Measurements from ENCODE around the gene MYOZ2. TPM values are rescaled to one million over a fixed set of nuclear protein-coding genes. Genes with fewer than 3 reads are reported as not detected.
"Not testable (repeated sequence)": the region's sequence is repeated elsewhere in the genome, so short reads cannot be mapped to it uniquely, and the experiment has no call there.

The MYOZ2 gene
- total RNA-seq, 1 donor from 2014 or later: 0.12 TPM

- H3K4me3 Mint-ChIP-seq: no peak overlapping the region
- TF ChIP-seq CTCF (conservative IDR thresholded peaks at IDR 0.05): no peak
- DNase-seq (ENCODE audit: extremely low spot score, unreplicated experiment): no peak
- no peaks in the 10 kb centered on the region for H3K27me3 Mint-ChIP-seq
- no peak overlapping the region for H3K27ac Mint-ChIP-seq
- no peaks in the 10 kb centered on the region for H3K36me3 Mint-ChIP-seq
- H3K4me1 Mint-ChIP-seq (ENCODE audit: unreplicated experiment): no peaks in the 10 kb centered on the region
- no peaks in the 10 kb centered on the region for H3K9me3 Mint-ChIP-seq
Observed at GRCh38 chr4:119151161-119151560, 15.5 kb downstream of the MYOZ2 start.

GRCh38 chr4:119152741-119153140 is 17.1 kb downstream of the MYOZ2 start:
- no peaks in the 10 kb centered on the region for H3K9me3 Mint-ChIP-seq
- no peaks in the 10 kb centered on the region for H3K27me3 Mint-ChIP-seq
- H3K4me1 Mint-ChIP-seq (ENCODE audit: unreplicated experiment): no peaks in the 10 kb centered on the region
- no peak overlapping the region for H3K27ac Mint-ChIP-seq
- no peaks in the 10 kb centered on the region for H3K36me3 Mint-ChIP-seq
- DNase-seq (ENCODE audit: extremely low spot score, unreplicated experiment): no peak
- TF ChIP-seq CTCF (conservative IDR thresholded peaks at IDR 0.05): no peak
- no peak overlapping the region for H3K4me3 Mint-ChIP-seq

- no peak overlapping the region for H3K27ac Mint-ChIP-seq
- H3K9me3 Mint-ChIP-seq: no peaks in the 10 kb centered on the region
- H3K27me3 Mint-ChIP-seq: peaks cover 3% of the 10 kb centered on the region
- H3K4me3 Mint-ChIP-seq: no peak overlapping the region
- no peak for DNase-seq (ENCODE audit: extremely low spot score, unreplicated experiment)
- no peaks in the 10 kb centered on the region for H3K36me3 Mint-ChIP-seq
- no peak for TF ChIP-seq CTCF (conservative IDR thresholded peaks at IDR 0.05)
- no peaks in the 10 kb centered on the region for H3K4me1 Mint-ChIP-seq (ENCODE audit: unreplicated experiment)
Observed at GRCh38 chr4:119162174-119162573, 26.5 kb downstream of the MYOZ2 start.

GRCh38 chr4:119165767-119166166 is 30.1 kb downstream of the MYOZ2 start:
- Mint-ChIP-seq H3K9me3 (no peaks in the 10 kb centered on the region), H3K4me1 (ENCODE audit: unreplicated experiment) (no peaks in the 10 kb centered on the region), H3K4me3 (no peak overlapping the region), H3K36me3 (no peaks in the 10 kb centered on the region), H3K27me3 (peaks cover 3% of the 10 kb centered on the region), H3K27ac (no peak overlapping the region)
- TF ChIP-seq CTCF (conservative IDR thresholded peaks at IDR 0.05): no peak
- no peak for DNase-seq (ENCODE audit: extremely low spot score, unreplicated experiment)

GRCh38 chr4:119170195-119170594 is 34.6 kb downstream of the MYOZ2 start:
- Mint-ChIP-seq H3K27me3 (no peaks in the 10 kb centered on the region), H3K4me3 (no peak overlapping the region), H3K9me3 (no peaks in the 10 kb centered on the region), H3K4me1 (ENCODE audit: unreplicated experiment) (no peaks in the 10 kb centered on the region), H3K27ac (no peak overlapping the region), H3K36me3 (no peaks in the 10 kb centered on the region)
- DNase-seq (ENCODE audit: extremely low spot score, unreplicated experiment): no peak
- peak; percentile 58 for TF ChIP-seq CTCF (conservative IDR thresholded peaks at IDR 0.05)

GRCh38 chr4:119172223-119172622 is 36.6 kb downstream of the MYOZ2 start:
- Mint-ChIP-seq H3K9me3 (no peaks in the 10 kb centered on the region), H3K27me3 (no peaks in the 10 kb centered on the region), H3K4me3 (no peak overlapping the region), H3K36me3 (no peaks in the 10 kb centered on the region), H3K27ac (no peak overlapping the region), H3K4me1 (ENCODE audit: unreplicated experiment) (no peaks in the 10 kb centered on the region)
- no peak for DNase-seq (ENCODE audit: extremely low spot score, unreplicated experiment)
- TF ChIP-seq CTCF (conservative IDR thresholded peaks at IDR 0.05): no peak

GRCh38 chr4:119173729-119174361 is 38.2 kb downstream of the MYOZ2 start:
- not testable (repeated sequence) for H3K27ac Mint-ChIP-seq; DNase-seq (ENCODE audit: extremely low spot score, unreplicated experiment); H3K4me3 Mint-ChIP-seq; H3K36me3 Mint-ChIP-seq; H3K4me1 Mint-ChIP-seq (ENCODE audit: unreplicated experiment); H3K27me3 Mint-ChIP-seq; H3K9me3 Mint-ChIP-seq

All from type B pancreatic cell (in vitro differentiated cells).